ENCODE data around the gene ARHGDIA.

ARHGDIA gene

DNA sequence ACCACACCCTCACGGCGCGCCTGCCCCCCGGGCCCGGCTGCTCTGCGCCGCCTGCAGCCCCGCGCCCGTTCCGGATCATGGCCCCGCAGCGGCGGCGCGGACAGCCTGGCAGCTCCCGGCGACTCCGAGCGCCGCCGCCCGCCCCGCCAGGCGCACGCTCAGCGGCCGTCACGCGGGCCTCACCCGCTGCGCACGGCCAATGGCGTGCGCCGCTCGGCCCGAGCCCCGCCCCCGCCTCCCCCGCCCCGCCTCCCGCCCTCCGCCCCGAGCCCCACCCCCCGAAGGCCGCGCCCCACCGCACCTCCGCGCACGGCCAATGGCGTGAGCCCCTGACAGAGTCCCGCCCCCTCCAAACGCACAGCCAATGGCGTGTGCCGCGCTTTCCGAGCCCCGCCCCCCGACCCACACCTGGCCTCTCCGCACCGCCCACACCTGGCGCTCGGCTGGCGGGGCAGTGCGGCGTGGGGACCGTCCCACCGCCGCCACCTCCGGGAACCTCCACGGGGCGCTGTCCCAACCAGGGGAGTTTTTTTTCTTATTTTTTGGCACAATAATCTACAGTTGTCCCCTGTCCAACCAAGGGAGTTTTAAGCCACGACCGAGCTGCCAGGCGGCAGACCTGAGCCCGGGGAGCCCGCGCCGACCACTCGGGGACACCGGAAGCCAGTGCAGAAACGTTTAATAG, 40.3 kb upstream of the ARHGDIA start, which contains the start of gene PCYT2:
PCYT2 (minus strand) TSS at position 123 of the 685 bp plus-strand sequence; CDS start at position 79, 44 bp downstream.
- Histone ChIP-seq H3K27me3 (ENCODE audit: control insufficient read depth in 1 of 2, insufficient read depth in 2 of 2, low read length in 2 of 2) (no peaks in the 10 kb centered on the region), H3K4me3 (ENCODE audit: low read depth in 1 of 2, low read length in 2 of 2) (peak within 1 kb of the TSS; percentile 70 to 83), H3K9ac (ENCODE audit: low read length) (peak within 1 kb of the TSS; percentile 39), H3K36me3 (ENCODE audit: insufficient read depth, low read length) (peaks cover 39% of the 10 kb centered on the region), H3K4me1 (ENCODE audit: insufficient read depth, low read length) (peaks cover 13% of the 10 kb centered on the region), H3K9me3 (ENCODE audit: low read length) (no peaks in the 10 kb centered on the region), H3K27ac (ENCODE audit: low read depth, low read length) (peak within 1 kb of the TSS; percentile 3)

DNA sequence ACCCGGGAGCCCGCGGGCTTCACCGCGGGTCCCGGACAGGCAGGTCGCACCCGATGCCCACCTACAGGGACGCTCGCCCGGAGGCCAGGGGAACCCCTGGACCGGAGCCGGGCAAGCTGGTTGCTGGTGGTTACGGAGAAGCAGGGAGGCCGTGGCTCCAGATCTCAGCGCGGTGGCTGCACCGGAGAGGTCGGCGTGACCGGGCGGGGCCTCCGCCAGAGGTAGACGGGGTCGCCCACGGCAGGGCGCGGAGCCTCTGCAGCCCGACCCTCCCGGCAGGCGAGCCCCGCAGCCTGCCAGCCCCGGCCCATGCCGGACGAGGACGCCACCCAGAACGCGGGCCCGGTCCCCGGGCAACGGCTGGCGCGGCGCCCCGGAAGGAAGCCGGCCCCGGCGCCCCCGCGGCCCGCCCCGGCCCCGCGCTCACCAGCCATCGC, 39.7 kb upstream of the ARHGDIA start:
- Histone ChIP-seq H3K36me3 (ENCODE audit: insufficient read depth, low read length) (peaks cover 38% of the 10 kb centered on the region), H3K27me3 (ENCODE audit: control insufficient read depth in 1 of 2, insufficient read depth in 2 of 2, low read length in 2 of 2) (no peaks in the 10 kb centered on the region), H3K9ac (ENCODE audit: low read length) (peak overlapping the region; percentile 39), H3K4me1 (ENCODE audit: insufficient read depth, low read length) (peaks cover 13% of the 10 kb centered on the region), H3K27ac (ENCODE audit: low read depth, low read length) (peak overlapping the region; percentile 3), H3K9me3 (ENCODE audit: low read length) (no peaks in the 10 kb centered on the region), H3K4me3 (ENCODE audit: low read depth in 1 of 2, low read length in 2 of 2) (peak overlapping the region; percentile 70 to 83)

DNA sequence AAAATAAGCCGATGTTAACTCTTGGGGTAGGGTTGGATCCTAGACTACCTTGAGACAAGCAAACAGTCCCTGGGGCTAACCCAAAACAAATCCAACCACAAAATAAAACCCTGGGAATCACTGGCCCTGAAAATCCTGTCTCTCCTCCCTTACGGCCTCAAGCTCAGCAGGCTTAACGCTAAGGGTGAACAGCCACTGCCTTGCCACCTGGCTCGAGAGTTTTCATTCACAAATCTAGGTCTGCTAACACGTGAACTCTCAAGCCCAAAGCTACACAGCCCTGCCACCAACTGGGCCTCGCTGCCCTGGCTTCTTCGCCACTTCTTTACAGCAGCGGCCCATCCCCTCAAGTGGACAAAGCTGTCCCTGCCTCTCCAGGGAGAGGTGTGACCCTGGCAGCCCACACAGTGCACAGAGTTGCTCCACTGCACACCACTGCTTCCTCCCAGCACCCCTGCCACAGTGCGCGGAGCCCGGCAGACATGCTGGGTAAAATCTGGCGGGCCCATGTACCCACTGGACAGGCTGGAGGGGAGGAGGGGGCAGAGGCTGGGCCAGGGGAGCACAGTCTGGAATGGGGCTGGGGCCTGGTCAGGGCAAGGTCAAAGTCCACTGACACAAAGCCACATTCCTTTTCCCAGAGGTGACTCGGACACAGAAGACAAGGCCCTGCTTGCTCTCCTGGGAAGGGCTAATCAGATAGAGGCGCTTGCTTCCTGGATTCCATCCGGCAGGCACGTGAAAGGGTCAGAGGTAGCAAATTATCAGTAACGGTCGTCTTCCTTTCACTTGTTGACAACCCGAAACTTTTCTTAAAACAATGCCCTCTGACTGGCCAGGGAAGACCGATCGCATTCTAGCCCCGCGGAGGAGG, 39.1 kb upstream of the ARHGDIA start:
- H3K27me3 ChIP-seq (ENCODE audit: control insufficient read depth in 1 of 2, insufficient read depth in 2 of 2, low read length in 2 of 2) = no peaks in the 10 kb centered on the region
- peak overlapping the region; percentile 39 for H3K9ac ChIP-seq (ENCODE audit: low read length)
- peak overlapping the region; percentile 3 for H3K27ac ChIP-seq (ENCODE audit: low read depth, low read length)
- peaks cover 13% of the 10 kb centered on the region for H3K4me1 ChIP-seq (ENCODE audit: insufficient read depth, low read length)
- H3K36me3 ChIP-seq (ENCODE audit: insufficient read depth, low read length) = peaks cover 31% of the 10 kb centered on the region
- peak overlapping the region; percentile 70 to 83 for H3K4me3 ChIP-seq (ENCODE audit: low read depth in 1 of 2, low read length in 2 of 2)
- no peaks in the 10 kb centered on the region for H3K9me3 ChIP-seq (ENCODE audit: low read length)

DNA sequence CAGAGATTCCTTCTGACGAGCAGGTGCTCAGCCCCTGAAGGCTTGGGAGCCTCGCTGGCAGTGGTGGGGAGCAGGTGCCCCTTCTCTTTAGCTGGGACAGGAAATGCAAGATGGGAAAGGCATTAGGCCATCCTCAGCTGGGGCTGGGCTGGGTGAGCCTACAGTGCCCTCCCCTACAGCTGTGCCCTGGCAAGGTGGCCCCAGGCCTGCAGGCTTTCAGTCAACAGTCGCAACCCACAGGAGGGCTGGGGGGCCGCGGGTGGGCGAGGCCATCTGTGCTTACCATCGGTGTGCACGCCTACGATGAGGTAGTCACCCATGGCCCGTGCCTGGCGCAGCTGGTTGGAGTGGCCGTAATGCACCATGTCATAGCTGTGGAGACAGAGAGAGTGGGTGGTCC, 38.1 kb upstream of the ARHGDIA start:
- Histone ChIP-seq H3K9me3 (ENCODE audit: low read length) (no peaks in the 10 kb centered on the region), H3K36me3 (ENCODE audit: insufficient read depth, low read length) (peaks cover 23% of the 10 kb centered on the region), H3K27me3 (ENCODE audit: control insufficient read depth in 1 of 2, insufficient read depth in 2 of 2, low read length in 2 of 2) (no peaks in the 10 kb centered on the region), H3K27ac (ENCODE audit: low read depth, low read length) (no peak overlapping the region), H3K4me1 (ENCODE audit: insufficient read depth, low read length) (peaks cover 13% of the 10 kb centered on the region), H3K9ac (ENCODE audit: low read length) (no peak overlapping the region), H3K4me3 (ENCODE audit: low read depth in 1 of 2, low read length in 2 of 2) (no peak overlapping the region)

DNA sequence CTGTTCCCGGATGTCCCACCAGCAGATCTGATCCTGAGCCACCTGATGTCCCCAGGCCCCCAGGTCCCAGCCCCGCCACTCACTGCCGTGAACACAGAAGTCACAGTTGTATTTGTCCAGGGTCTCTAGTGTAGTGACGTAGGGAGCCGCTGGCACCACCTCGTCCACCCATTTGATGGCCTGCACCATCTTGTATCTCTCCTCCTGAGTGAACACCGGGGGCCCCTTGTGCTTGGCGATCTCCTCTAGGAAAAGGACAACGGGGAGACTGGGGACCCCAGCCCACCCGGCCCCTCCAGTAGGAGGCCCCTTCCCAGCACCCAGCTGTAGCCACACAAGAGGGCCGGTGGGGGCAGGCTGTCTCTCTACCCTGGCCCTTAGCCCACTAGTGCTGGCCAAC, 37.7 kb upstream of the ARHGDIA start:
- Histone ChIP-seq H3K4me1 (ENCODE audit: insufficient read depth, low read length) (peaks cover 13% of the 10 kb centered on the region), H3K4me3 (ENCODE audit: low read depth in 1 of 2, low read length in 2 of 2) (no peak overlapping the region), H3K9ac (ENCODE audit: low read length) (no peak overlapping the region), H3K27me3 (ENCODE audit: control insufficient read depth in 1 of 2, insufficient read depth in 2 of 2, low read length in 2 of 2) (no peaks in the 10 kb centered on the region), H3K36me3 (ENCODE audit: insufficient read depth, low read length) (peaks cover 19% of the 10 kb centered on the region), H3K27ac (ENCODE audit: low read depth, low read length) (no peak overlapping the region), H3K9me3 (ENCODE audit: low read length) (no peaks in the 10 kb centered on the region)

DNA sequence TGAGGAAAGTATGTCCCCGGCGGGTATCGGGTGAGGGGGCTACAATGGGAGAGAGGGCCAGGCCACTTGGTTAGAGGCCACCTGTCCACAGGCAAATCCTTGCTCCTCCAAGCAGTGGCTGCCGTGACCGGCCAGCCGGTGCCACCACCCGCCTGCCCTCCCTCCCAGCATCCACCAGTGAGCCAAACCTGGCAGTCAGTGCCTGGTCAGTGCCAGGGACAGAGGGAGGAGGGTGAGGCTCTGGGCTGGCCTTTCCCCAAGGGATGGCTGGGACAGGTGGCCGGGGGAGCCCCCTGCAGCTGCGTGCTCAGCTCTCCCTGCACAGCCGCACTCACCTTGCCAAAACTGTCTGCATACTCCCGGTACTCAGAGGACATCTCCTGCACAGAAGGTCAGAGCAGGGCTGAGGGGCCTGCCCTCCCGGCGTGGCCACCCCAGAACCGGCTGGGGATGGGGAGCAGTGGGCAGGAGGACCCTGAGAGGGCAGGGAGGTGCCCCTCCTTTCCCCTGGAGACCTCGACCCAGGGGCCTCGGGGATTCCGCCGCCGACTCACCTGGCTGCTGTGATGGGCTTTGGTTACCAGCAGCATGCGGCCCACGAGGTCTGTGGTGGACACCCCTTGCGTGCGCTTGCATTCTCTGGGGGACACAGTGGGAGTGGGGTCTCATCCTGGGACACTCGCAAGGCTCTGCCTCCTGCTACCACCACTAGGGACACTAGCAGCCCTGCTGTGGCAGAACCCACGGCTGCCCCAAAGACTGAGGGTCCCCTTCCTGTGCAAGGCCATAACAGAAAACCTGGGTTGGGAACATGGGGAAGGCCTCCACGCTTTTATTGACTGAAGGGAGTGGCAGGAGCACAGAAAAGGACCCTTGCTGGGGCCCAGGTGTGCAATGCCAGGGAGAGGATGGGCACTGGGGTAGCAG, 36.3 kb upstream of the ARHGDIA start:
- Histone ChIP-seq H3K4me3 (ENCODE audit: low read depth in 1 of 2, low read length in 2 of 2) (no peak overlapping the region), H3K9ac (ENCODE audit: low read length) (no peak overlapping the region), H3K4me1 (ENCODE audit: insufficient read depth, low read length) (peaks cover 13% of the 10 kb centered on the region), H3K27me3 (ENCODE audit: control insufficient read depth in 1 of 2, insufficient read depth in 2 of 2, low read length in 2 of 2) (peaks cover 0 to 12% of the 10 kb centered on the region in 2 donors), H3K27ac (ENCODE audit: low read depth, low read length) (no peak overlapping the region), H3K36me3 (ENCODE audit: insufficient read depth, low read length) (peaks cover 6% of the 10 kb centered on the region), H3K9me3 (ENCODE audit: low read length) (no peaks in the 10 kb centered on the region)

DNA sequence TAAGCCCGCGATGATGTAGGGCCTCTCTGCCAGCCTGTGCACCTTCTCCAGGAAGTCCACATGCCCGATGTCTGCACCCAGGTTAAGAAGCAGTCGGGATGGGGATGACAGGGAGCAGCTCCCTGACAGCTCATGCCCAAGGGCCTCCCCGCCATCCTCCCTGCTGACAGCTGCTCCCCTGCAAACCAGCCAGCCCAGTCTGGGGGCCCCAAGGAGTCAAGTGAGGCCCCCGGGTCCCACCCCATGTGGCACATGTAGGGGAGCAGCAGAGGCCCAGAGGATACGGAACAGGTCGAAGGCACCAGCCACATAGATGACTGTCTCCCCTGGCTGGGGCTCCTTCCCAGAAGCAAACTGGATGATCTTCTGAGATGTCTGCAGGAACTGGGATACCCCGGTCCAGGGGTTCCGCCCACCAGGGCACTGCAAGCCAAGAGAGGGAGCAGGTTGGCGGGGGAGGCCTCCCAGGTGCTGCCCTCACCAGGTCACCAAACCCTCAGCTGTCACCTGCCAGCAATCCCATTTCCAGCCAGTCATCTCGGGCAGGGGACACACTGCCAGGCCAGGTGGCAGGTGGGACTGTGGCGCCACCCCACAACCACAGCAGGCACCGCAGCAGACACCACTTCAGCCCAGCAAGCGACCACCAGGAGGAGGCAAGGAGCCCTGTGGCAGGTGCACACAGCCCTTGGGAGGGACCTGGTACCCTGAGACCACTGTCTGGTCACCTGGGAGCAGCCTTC, 35.5 kb upstream of the ARHGDIA start:
- H3K9me3 ChIP-seq (ENCODE audit: low read length) = no peaks in the 10 kb centered on the region
- peaks cover 11% of the 10 kb centered on the region for H3K4me1 ChIP-seq (ENCODE audit: insufficient read depth, low read length)
- H3K4me3 ChIP-seq (ENCODE audit: low read depth in 1 of 2, low read length in 2 of 2) = no peak overlapping the region
- no peaks in the 10 kb centered on the region for H3K36me3 ChIP-seq (ENCODE audit: insufficient read depth, low read length)
- no peak overlapping the region for H3K27ac ChIP-seq (ENCODE audit: low read depth, low read length)
- H3K9ac ChIP-seq (ENCODE audit: low read length) = no peak overlapping the region
- H3K27me3 ChIP-seq (ENCODE audit: control insufficient read depth in 1 of 2, insufficient read depth in 2 of 2, low read length in 2 of 2) = peaks cover 0 to 19% of the 10 kb centered on the region in 2 donors

DNA sequence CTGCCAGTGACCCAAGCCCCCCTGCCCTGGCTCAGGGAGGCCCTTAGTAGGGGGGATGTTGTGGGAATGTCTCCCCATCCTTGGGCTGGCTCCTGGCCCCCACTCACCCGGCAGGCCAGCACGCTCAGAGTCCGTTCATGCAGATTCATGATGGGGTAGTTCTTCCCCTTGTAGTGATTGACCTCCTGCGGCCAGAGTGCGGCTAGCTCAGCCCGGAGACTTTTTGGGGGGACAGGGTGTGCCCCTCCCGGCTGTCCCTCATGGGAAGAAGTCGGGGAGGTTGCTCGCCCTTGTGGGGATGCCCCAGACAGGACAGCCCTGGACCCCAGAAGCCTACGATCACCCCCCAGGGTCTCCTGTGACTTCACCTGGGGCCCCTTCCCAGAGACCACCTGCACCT, 34.9 kb upstream of the ARHGDIA start:
- Histone ChIP-seq H3K4me1 (ENCODE audit: insufficient read depth, low read length) (peaks cover 10% of the 10 kb centered on the region), H3K36me3 (ENCODE audit: insufficient read depth, low read length) (no peaks in the 10 kb centered on the region), H3K4me3 (ENCODE audit: low read depth in 1 of 2, low read length in 2 of 2) (no peak overlapping the region), H3K27me3 (ENCODE audit: control insufficient read depth in 1 of 2, insufficient read depth in 2 of 2, low read length in 2 of 2) (peaks cover 0 to 24% of the 10 kb centered on the region in 2 donors), H3K27ac (ENCODE audit: low read depth, low read length) (no peak overlapping the region), H3K9me3 (ENCODE audit: low read length) (no peaks in the 10 kb centered on the region), H3K9ac (ENCODE audit: low read length) (no peak overlapping the region)

DNA sequence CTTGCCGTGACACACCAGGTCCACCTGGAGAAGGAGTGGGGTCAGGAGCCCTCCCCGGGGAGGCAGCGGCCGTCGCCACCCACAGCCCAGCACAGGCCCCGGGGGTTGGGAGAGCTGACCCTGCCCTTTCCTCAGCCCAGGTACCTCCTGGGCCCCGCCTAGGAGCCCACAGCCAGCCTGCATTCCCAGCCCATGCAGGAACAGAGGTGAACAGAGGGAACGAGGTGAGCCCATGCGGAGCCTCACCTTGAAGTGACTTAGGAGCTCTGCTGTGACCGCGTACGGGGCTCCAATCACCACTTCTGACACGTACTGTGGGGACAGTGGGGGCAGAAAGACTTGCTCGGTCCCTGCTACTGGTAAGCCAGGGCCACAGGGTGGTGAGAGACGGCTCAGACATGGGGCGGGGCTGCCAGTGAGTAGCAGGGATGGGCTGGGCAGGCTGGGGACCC, 34.3 kb upstream of the ARHGDIA start:
- Histone ChIP-seq H3K36me3 (ENCODE audit: insufficient read depth, low read length) (peaks cover 2% of the 10 kb centered on the region), H3K9ac (ENCODE audit: low read length) (no peak overlapping the region), H3K4me3 (ENCODE audit: low read depth in 1 of 2, low read length in 2 of 2) (no peak overlapping the region), H3K4me1 (ENCODE audit: insufficient read depth, low read length) (peaks cover 6% of the 10 kb centered on the region), H3K27ac (ENCODE audit: low read depth, low read length) (no peak overlapping the region), H3K9me3 (ENCODE audit: low read length) (no peaks in the 10 kb centered on the region), H3K27me3 (ENCODE audit: control insufficient read depth in 1 of 2, insufficient read depth in 2 of 2, low read length in 2 of 2) (peaks cover 0 to 24% of the 10 kb centered on the region in 2 donors)

DNA sequence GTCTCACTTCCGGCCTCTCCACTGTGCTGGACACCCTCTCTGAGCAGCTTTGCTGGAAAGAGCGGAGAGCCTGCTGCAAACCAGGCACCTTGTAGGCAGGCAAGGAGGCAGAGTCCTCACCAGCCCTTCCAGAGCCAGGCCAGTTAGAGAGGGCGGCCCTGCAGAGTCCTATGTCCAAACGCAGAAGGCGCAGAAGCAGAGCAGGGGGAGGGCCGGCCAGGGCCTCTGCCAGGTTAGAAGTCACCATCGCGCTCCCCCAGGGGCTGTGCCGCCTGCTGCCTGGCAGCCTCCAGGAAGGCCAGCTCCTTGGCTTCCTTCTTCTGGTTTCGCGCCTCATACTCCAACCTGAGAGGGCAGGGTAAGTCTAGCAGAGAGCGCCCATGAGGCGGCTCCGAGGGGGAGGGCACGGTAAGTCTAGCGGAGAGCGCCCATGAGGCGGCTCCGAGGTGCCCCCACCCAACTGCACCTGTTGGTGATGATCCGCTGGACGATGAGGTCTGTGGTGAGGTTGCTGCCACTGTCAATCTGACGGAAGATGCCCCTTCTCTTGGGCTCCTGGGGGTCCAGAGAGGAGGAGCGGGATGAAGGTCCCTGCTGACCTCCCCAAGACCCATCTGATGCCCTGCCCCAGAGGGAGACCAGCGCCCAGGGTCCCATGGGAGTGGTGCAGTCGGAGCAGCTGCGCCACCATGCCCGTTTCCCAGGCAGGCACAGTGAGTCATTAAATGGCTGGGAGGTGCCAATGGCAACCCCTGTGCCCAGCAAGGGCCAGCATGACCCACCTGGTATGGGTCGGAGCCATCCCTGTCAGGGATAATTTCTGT, 33.7 kb upstream of the ARHGDIA start:
- Histone ChIP-seq H3K27me3 (ENCODE audit: control insufficient read depth in 1 of 2, insufficient read depth in 2 of 2, low read length in 2 of 2) (peaks cover 0 to 24% of the 10 kb centered on the region in 2 donors), H3K27ac (ENCODE audit: low read depth, low read length) (no peak overlapping the region), H3K9me3 (ENCODE audit: low read length) (no peaks in the 10 kb centered on the region), H3K4me1 (ENCODE audit: insufficient read depth, low read length) (no peaks in the 10 kb centered on the region), H3K36me3 (ENCODE audit: insufficient read depth, low read length) (peaks cover 8% of the 10 kb centered on the region), H3K4me3 (ENCODE audit: low read depth in 1 of 2, low read length in 2 of 2) (no peak overlapping the region), H3K9ac (ENCODE audit: low read length) (no peak overlapping the region)

Data from muscle layer of colon (tissue), 2 donors.